Vagina (tissue), 2 donors: Measurements from ENCODE around the gene ZIC1.

Experiments
- POLR2A ChIP-seq, 2 donors: fragments of 450-650 bp; IDR thresholded peaks; one replicate each; pipeline ENCODE4 v1.6.1; 2017; ENCODE audit warnings: antibody characterized with exemption in 2 of 2, mild to moderate bottlenecking in 2 of 2, moderate library complexity in 2 of 2
- TF ChIP-seq, protein P1 (sequence below), 3 experiments: fragments of 450-650 bp in 2 of 3; fragments of 200-600 bp in 1 of 3; sonication (generic) in 1 of 3; IDR thresholded peaks; one replicate each; pipeline ENCODE4 v1.5.1; 2017 to 2019; ENCODE audit warnings: antibody characterized with exemption in 3 of 3, mild to moderate bottlenecking in 2 of 3, moderate library complexity in 2 of 3

DNA sequence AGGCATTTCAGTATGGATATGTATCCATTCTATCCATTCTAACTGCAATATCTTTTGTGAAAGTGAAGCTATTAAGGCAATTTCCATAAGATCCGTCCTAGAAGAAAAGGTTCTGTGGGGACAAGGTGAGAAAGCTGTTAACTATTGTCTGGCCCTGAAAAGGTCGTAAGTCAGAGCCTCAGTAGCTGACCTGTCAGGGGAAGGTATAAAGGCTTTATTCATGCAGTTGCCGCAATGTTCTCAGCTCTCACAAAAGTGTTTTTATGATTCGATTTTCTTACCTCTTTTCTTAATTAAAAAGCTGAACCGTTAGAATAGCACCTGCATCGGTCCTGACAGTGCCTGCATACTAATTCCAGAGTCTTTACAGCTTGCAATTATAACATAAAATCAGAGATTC, 27.6 kb upstream of the ZIC1 start:
- TF ChIP-seq, protein P1, sequence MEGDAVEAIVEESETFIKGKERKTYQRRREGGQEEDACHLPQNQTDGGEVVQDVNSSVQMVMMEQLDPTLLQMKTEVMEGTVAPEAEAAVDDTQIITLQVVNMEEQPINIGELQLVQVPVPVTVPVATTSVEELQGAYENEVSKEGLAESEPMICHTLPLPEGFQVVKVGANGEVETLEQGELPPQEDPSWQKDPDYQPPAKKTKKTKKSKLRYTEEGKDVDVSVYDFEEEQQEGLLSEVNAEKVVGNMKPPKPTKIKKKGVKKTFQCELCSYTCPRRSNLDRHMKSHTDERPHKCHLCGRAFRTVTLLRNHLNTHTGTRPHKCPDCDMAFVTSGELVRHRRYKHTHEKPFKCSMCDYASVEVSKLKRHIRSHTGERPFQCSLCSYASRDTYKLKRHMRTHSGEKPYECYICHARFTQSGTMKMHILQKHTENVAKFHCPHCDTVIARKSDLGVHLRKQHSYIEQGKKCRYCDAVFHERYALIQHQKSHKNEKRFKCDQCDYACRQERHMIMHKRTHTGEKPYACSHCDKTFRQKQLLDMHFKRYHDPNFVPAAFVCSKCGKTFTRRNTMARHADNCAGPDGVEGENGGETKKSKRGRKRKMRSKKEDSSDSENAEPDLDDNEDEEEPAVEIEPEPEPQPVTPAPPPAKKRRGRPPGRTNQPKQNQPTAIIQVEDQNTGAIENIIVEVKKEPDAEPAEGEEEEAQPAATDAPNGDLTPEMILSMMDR (IDR thresholded peaks at IDR 0.05): no peak
- TF ChIP-seq POLR2A (IDR thresholded peaks at IDR 0.05): no peak
